Measurements from ENCODE around the gene TSKU.

The TSKU gene

GRCh38 chr11:76753449-76753848 is 29.7 kb upstream of the TSKU start:
- DNase-seq = no peak

- no peak for DNase-seq
Measured at GRCh38 chr11:76753950-76754349, 29.2 kb upstream of the TSKU start.

DNA sequence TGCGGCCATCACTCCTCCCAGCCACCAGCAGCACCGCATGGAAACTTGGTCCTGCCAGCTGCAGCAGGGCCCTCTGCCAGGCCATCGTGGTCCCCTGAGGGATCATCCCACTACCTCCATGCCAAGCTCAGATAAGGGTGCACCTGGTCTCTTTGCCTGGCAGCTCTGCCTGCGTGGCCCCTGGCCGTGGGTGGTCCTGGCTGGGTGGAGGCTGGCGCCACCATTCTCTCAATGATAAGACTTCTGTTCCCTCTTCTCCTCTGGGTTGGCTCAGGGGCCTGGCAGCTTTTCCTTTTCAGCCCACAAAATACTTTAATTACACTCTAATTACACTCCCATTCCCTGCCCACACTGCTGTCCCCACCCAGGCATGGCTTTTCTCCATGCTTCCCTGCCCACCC is 26.8 kb upstream of the TSKU start:
- DNase-seq = no peak

GRCh38 chr11:76758311-76758710 is 24.8 kb upstream of the TSKU start:
- no peak for DNase-seq

DNA sequence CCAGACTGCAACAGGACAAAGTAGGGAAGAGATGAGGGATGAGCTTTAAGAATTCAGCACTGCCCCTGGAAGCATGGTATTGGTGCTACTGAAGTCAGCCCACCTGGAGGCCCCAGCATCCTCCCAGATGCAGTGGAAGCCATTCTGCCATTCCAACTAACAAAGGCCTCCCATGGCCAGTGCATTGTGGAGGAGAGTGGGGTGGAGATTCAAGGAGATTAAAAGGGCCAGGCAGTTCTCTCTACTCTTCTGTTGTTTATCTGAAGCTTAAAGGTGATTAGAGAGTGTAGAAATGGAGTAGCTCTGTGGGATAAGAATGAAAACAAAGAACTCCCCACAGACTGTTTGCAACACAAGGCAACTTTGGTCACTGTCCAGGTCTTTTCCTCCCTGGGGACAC is 24.1 kb upstream of the TSKU start:
- no peak for DNase-seq

GRCh38 chr11:76759517-76759916 is 23.6 kb upstream of the TSKU start:
- DNase-seq = no peak

DNA sequence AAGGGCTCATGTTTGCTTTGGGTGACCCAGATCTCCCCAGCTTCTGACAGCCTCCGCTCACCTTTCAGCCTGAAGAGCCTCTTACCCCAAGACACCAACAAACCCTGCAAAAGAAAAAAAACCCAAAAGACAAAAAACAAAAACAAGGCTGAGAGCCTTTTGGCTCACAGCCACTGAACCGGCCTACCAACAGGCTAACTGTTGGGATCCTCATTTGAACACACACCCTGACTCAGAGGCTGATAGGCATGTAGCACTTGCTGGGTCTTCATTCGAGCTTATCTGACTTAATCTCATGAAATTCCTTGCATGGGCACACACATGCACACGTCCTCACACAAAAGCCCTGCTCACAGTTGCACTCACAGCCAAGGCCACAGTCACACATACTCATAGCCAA is 22.9 kb upstream of the TSKU start:
- no peak for DNase-seq

GRCh38 chr11:76761718-76762355 is 21.3 kb upstream of the TSKU start:
- DNase-seq = no peak

GRCh38 chr11:76762356-76762752 is 20.8 kb upstream of the TSKU start:
- no peak for DNase-seq

DNA sequence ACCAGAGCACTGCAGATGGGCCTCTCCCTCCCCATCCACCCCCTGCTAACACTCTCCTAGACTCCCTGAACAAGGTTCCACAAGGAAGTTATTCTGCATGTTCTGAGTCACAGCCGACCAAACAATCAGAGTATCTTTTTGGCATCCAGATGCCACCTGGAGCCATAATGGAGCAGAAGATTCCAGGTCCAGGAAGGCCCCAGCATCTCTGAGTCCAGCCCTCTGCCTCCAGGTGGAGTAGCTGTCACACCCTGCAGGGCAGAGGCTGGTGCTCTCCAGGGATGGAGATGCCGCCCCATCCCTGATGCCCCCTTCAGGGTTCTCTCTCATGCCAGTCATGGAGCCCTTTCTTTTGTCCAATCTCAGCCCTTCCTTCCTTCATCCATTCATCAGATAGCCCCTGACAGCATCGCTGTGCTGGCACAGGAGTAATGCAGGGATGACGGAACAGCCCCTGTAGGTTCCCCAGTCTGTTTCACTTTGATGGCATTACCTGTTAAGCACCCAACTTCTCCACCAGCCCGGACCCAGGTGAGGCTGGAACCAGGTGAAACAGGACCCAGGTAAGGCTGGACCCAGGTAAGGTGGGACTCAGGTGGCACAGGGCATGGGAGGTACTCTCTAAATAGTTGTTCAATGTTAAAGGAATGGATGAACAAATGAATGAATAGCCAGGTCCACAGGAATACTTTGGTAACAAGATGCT is 20.1 kb upstream of the TSKU start:
- no peak for DNase-seq

DNA sequence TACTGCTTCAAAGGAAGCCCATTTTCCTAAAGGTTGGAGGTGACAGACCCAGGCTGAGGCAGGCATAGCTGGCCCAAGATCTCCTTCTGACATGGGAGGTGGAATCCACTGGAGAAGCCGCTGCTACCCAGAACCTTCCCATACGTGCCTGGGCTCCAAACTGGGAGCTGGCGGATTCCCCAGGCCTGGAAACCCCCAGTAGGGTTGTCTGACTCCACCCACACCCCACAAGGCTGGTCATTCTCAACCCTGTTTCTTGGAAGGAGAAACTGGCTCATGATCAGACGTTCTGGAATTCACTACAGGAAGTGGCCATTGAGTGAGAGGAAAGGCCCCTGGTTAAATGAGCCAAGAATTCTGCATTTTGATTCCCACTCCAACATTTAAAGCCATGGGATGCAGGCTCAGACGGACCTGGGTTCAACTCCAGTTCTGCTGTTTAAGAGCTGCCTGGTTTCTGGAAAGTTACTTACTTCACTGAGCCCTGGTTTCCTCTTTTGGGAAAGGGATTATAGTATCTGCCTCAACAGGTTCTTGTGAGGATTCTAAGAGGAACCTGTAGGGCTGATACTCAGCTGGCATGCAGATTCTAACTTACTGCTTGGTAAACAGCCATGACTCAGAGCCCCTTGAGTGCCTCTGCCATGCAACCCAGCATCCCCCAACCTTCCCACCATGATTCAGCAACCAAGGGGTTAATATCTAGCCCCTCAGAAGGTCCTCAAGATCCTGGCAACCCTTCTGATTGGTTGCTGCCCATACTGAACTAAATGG is 19.4 kb upstream of the TSKU start:
- DNase-seq = no peak

DNA sequence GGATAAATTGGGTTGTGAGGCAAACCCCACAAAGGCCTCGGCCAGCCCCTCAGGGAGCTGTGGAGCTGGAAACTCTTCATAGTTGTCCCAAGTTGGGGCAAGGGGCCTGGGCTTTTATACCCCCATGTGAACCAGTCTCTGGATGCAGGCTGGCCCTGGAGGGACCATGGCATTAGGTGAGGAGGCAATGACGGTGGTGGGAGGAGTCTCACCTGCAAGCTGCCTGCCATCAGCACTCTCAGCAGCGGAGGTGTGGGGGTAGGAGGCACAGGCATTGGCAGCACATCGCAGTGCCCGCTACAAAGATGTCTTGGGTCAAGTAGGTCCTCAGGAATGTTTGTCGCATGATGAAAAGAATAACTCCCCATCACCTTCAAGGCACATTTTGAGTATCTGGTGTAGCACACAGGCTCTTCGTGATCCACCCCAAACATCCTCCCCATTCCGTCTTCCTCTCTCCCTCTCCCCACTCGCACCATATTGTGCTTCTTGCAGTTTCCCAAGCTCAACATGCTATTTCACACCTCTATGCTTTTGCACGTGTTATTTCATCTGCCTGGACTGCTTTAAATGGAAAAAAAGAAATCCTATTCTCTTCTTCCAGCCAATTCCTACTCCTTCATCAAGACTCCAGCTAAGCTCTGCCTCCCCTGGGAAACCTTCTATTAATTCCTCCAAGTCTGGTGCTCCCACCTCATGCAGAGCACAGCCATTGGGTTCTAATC is 18.1 kb upstream of the TSKU start:
- no peak for DNase-seq

- no peak for DNase-seq
Measured at GRCh38 chr11:76765863-76766350, 17.2 kb upstream of the TSKU start.

DNA sequence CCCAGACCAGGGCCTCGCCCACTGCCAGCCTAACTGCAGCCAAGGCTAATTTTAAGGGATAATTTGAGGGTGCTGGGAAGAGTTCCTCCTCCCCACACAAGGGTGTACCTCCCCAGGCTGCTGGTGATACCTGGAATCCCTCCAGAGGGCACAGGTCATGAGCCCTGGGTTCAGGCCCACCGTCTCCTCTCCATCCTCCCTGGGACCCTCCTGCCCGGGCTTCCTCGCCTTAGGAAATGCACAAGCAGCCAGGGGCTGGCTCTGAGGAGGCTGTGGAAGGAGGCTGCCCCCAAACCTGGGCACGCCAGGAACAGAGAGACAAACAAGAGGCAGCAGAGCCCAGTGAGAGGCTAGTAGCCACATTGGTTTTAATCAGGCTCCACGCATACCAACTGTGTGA is 16.6 kb upstream of the TSKU start:
- DNase-seq = no peak

- DNase-seq = no peak
Measured at GRCh38 chr11:76767659-76768058, 15.5 kb upstream of the TSKU start.

- DNase-seq = peak in 1 of 2 donors; percentile 75
Measured at GRCh38 chr11:76768088-76768908, 14.9 kb upstream of the TSKU start.

DNA sequence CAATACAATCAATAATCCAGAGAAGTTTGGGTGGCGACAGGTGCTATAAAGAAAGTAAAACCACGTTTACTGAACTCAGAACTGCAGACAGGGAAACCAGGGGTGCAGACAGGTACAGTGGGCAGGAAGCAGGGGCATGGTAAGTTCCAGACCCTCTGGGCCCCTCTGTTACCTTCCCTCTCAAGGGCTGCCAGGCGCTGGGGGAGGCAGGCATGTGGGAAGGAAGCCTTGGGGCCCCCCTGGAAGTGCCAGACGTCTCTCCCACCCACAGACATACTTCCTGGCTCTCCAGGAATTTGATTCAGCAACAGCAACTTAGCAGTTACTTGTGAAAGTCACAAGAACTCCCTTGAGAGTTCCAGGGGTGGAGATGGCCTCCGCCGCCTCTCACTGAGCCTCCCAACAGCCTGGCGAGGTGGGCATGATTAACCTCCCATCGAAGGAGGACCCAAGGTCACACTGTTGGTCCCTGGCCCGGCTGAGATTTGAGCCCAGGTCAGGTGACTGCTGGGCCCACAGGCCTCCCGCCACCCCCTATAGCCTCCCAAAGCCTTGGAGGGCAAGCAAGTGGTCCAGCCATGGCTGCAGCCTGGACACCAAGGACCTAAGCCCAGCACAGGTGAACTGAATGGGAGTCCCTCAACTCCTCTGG is 14.1 kb upstream of the TSKU start:
- no peak for DNase-seq

GRCh38 chr11:76769645-76770586 is 13.2 kb upstream of the TSKU start:
- no peak for DNase-seq

- DNase-seq = no peak
Measured at GRCh38 chr11:76770642-76771445, 12.3 kb upstream of the TSKU start.
